HG03378 (cell line): ENCODE measurements around the gene CCM2.
"Not testable (repeated sequence)": the region's sequence is repeated elsewhere in the genome, so short reads cannot be mapped to it uniquely, and the experiment has no call there.

Source experiments
- ATAC-seq: cut with Tn5 transposase; IDR thresholded peaks from one replicate; pipeline ENCODE4 v1.9.1; 2021; ENCODE audit warnings: mild to moderate bottlenecking, moderate library complexity; ENCODE audit not compliant: unreplicated experiment

Gene CCM2

GRCh38 chr7:45032421-45032820 is 32.4 kb downstream of the CCM2 start:
- no peak for ATAC-seq

- no peak for ATAC-seq
Observed at GRCh38 chr7:45033261-45033930, 33.4 kb downstream of the CCM2 start.

GRCh38 chr7:45033931-45034290 is 33.9 kb downstream of the CCM2 start:
- no peak for ATAC-seq

GRCh38 chr7:45034710-45035109 is 34.7 kb downstream of the CCM2 start:
- not testable (repeated sequence) for ATAC-seq

- no peak for ATAC-seq
Observed at GRCh38 chr7:45035371-45035770, 35.4 kb downstream of the CCM2 start.

GRCh38 chr7:45035893-45036292 is 35.9 kb downstream of the CCM2 start:
- ATAC-seq = no peak

- no peak for ATAC-seq
Observed at GRCh38 chr7:45036317-45036716, 36.3 kb downstream of the CCM2 start.

- ATAC-seq = no peak
Observed at GRCh38 chr7:45036796-45037195, 36.8 kb downstream of the CCM2 start.

GRCh38 chr7:45037876-45038275 is 37.9 kb downstream of the CCM2 start:
- no peak for ATAC-seq

GRCh38 chr7:45039106-45039505 is 39.1 kb downstream of the CCM2 start:
- ATAC-seq = no peak

- no peak for ATAC-seq
Observed at GRCh38 chr7:45044338-45044737, 44.3 kb downstream of the CCM2 start.

GRCh38 chr7:45048748-45049147 is 48.7 kb downstream of the CCM2 start:
- no peak for ATAC-seq

GRCh38 chr7:45050198-45050597 is 50.2 kb downstream of the CCM2 start:
- no peak for ATAC-seq

- ATAC-seq = no peak
Observed at GRCh38 chr7:45052011-45052410, 52.0 kb downstream of the CCM2 start.

- ATAC-seq = no peak
Observed at GRCh38 chr7:45053401-45053800, 53.4 kb downstream of the CCM2 start.

- no peak for ATAC-seq
Observed at GRCh38 chr7:45053941-45054340, 53.9 kb downstream of the CCM2 start.

GRCh38 chr7:45054442-45054841 is 54.4 kb downstream of the CCM2 start:
- no peak for ATAC-seq

GRCh38 chr7:45055016-45055415 is 55.0 kb downstream of the CCM2 start:
- ATAC-seq = no peak

- ATAC-seq = no peak
Observed at GRCh38 chr7:45055594-45056219, 55.7 kb downstream of the CCM2 start.

GRCh38 chr7:45057878-45058277 is 57.9 kb downstream of the CCM2 start:
- no peak for ATAC-seq

- ATAC-seq = no peak
Observed at GRCh38 chr7:45060295-45060694, 60.3 kb downstream of the CCM2 start.

- ATAC-seq = no peak
Observed at GRCh38 chr7:45061352-45061751, 61.4 kb downstream of the CCM2 start.
